Mesothelial cell of epicardium (in vitro differentiated cells): ENCODE results near the gene NBEAL1. TPM values are rescaled to one million over a fixed set of nuclear protein-coding genes. Genes with fewer than 3 reads are reported as not detected.

ENCODE experiments used
- DNase-seq, 2 experiments: peaks; one replicate each; pipeline ENCODE4 v3.0.0; 2021; ENCODE audit warnings: low spot score in 2 of 2; ENCODE audit not compliant: unreplicated experiment in 2 of 2
- H3K27ac Mint-ChIP-seq: 2 replicates; pipeline ENCODE4 v1.8.0; 2021; ENCODE audit warnings: mixed read lengths
- H3K27me3 Mint-ChIP-seq: 2 replicates; pipeline ENCODE4 v1.8.0; 2021; ENCODE audit warnings: low read depth, mixed read lengths
- H3K36me3 Mint-ChIP-seq: 2 replicates; pipeline ENCODE4 v1.8.0; 2021; ENCODE audit warnings: mixed read lengths
- H3K4me1 Mint-ChIP-seq: 2 replicates; pipeline ENCODE4 v1.8.0; 2021; ENCODE audit warnings: mixed read lengths
- H3K4me3 Mint-ChIP-seq: 2 replicates; pipeline ENCODE4 v1.8.0; 2021; ENCODE audit warnings: mild to moderate bottlenecking, moderate library complexity, mixed read lengths
- H3K9me3 Mint-ChIP-seq: 2 replicates; pipeline ENCODE4 v1.8.0; 2021; ENCODE audit warnings: mixed read lengths
- CTCF ChIP-seq: fragments of 200-600 bp; sonication (generic); IDR thresholded peaks from one replicate; pipeline ENCODE4 v1.5.0; 2021; ENCODE audit warnings: antibody characterized with exemption; ENCODE audit not compliant: unreplicated experiment
- total RNA-seq: library from RNA; stranded (reverse); gene quantifications from 3 replicates; pipeline ENCODE4 v1.2.1, GENCODE V29; 2021

The NBEAL1 gene
- total RNA-seq, 1 donor from 2014 or later = 36.6 TPM

- no peaks in the 10 kb centered on the region for H3K27me3 Mint-ChIP-seq
- no peaks in the 10 kb centered on the region for H3K9me3 Mint-ChIP-seq
- no peak overlapping the region for H3K4me3 Mint-ChIP-seq
- peaks cover 33% of the 10 kb centered on the region for H3K36me3 Mint-ChIP-seq
- no peak overlapping the region for H3K27ac Mint-ChIP-seq
- H3K4me1 Mint-ChIP-seq = no peaks in the 10 kb centered on the region
- DNase-seq = no peak
- no peak for TF ChIP-seq CTCF
These were observed 27.5 kb downstream of the NBEAL1 start for GRCh38 chr2:203042178-203042577.

- no peak for TF ChIP-seq CTCF
- H3K27ac Mint-ChIP-seq = no peak overlapping the region
- H3K9me3 Mint-ChIP-seq = no peaks in the 10 kb centered on the region
- H3K27me3 Mint-ChIP-seq = no peaks in the 10 kb centered on the region
- H3K4me1 Mint-ChIP-seq = no peaks in the 10 kb centered on the region
- no peak overlapping the region for H3K4me3 Mint-ChIP-seq
- DNase-seq = no peak
- H3K36me3 Mint-ChIP-seq = peaks cover 36% of the 10 kb centered on the region
These were observed 28.6 kb downstream of the NBEAL1 start for GRCh38 chr2:203043226-203043625.

DNA sequence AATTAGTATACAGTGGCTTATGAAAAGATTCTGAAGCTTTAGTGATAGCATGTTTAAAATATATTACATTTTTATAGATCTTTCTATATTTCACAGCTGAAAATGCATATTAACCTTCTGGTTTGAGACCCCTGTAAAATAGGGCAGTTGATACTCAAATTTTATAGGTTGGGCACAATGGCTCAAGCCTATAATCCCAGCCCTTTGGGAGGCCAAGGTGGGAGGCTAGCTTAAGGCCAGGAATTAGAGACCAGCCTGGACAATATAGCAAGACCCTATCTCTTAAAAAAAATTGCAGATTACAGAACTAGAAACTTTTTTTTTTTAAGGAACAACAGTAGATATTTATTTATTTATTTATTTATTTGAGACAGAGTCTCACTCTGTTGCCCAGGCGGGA, 31.2 kb downstream of the NBEAL1 start:
- no peak overlapping the region for H3K27ac Mint-ChIP-seq
- H3K27me3 Mint-ChIP-seq = no peaks in the 10 kb centered on the region
- no peaks in the 10 kb centered on the region for H3K4me1 Mint-ChIP-seq
- H3K4me3 Mint-ChIP-seq = no peak overlapping the region
- H3K36me3 Mint-ChIP-seq = peaks cover 33% of the 10 kb centered on the region
- DNase-seq = no peak
- no peak for TF ChIP-seq CTCF
- no peaks in the 10 kb centered on the region for H3K9me3 Mint-ChIP-seq

DNA sequence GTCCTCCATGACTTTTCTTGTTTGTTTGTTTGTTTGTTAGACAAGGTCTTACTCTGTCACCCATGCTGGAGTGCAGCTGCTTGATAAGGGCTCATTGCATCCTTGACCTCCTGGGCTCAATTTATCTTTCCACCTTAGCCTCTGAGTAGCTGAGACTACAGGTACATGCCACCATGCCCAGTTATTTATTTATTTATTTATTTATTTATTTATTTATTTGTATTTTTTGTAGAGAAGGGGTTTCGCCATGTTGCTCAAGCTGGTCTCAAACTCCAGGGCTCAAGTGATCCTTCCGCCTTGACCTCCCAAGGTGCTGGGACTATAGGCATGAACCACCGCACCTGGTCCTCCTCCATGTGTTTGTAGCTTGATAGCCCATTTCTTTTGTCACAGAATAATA, 37.9 kb downstream of the NBEAL1 start:
- no peak for DNase-seq
- Mint-ChIP-seq H3K27me3 (no peaks in the 10 kb centered on the region), H3K4me3 (no peak overlapping the region), H3K9me3 (peaks cover 3% of the 10 kb centered on the region), H3K4me1 (no peaks in the 10 kb centered on the region), H3K36me3 (peaks cover 27% of the 10 kb centered on the region), H3K27ac (no peak overlapping the region)
- no peak for TF ChIP-seq CTCF

GRCh38 chr2:203059567-203060240, 45.0 kb downstream of the NBEAL1 start:
- Mint-ChIP-seq H3K4me3 (no peak overlapping the region), H3K4me1 (peaks cover 16% of the 10 kb centered on the region), H3K27me3 (no peaks in the 10 kb centered on the region), H3K27ac (peak overlapping the region; percentile 27), H3K36me3 (peaks cover 37% of the 10 kb centered on the region), H3K9me3 (peaks cover 3% of the 10 kb centered on the region)
- DNase-seq = no peak
- TF ChIP-seq CTCF = no peak
